ENCODE data around the gene COX5B.
"Not testable (repeated sequence)": the region's sequence is repeated elsewhere in the genome, so short reads cannot be mapped to it uniquely, and the experiment has no call there.

DNA sequence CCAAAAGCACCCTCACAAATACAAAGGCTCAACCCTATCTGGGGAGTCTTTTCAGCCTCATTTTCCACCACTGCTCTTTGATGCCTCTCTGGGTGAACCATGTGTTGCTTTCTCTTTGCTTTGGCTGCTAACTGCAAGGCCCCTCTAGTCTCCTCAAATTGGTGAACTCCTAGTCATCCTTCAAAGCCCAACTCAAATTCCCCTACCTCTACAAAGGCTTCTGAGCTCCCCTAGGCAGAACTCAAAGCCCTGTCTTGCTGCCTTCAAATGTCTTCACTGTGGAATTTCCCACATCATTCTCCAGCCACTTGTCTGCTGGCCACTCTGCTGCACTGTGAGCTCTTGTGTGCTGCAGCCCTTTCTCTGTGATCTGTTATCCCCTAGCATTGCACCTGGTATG, 22.9 kb upstream of the COX5B start:
- TF ChIP-seq, protein P1, sequence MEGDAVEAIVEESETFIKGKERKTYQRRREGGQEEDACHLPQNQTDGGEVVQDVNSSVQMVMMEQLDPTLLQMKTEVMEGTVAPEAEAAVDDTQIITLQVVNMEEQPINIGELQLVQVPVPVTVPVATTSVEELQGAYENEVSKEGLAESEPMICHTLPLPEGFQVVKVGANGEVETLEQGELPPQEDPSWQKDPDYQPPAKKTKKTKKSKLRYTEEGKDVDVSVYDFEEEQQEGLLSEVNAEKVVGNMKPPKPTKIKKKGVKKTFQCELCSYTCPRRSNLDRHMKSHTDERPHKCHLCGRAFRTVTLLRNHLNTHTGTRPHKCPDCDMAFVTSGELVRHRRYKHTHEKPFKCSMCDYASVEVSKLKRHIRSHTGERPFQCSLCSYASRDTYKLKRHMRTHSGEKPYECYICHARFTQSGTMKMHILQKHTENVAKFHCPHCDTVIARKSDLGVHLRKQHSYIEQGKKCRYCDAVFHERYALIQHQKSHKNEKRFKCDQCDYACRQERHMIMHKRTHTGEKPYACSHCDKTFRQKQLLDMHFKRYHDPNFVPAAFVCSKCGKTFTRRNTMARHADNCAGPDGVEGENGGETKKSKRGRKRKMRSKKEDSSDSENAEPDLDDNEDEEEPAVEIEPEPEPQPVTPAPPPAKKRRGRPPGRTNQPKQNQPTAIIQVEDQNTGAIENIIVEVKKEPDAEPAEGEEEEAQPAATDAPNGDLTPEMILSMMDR (conservative IDR thresholded peaks at IDR 0.05) = not testable (repeated sequence)
- TF ChIP-seq EZH2 (IDR thresholded peaks at IDR 0.05; ENCODE audit: low read depth) = not testable (repeated sequence)
